GM18870 (cell line): ENCODE measurements around the gene RARS2.

Experiments used
- ATAC-seq: cut with Tn5 transposase; IDR thresholded peaks from one replicate; pipeline ENCODE4 v1.9.1; 2021; ENCODE audit warnings: moderate library complexity; ENCODE audit not compliant: unreplicated experiment

Gene RARS2

GRCh38 chr6:87574237-87574804 is 15.5 kb downstream of the RARS2 start:
- no peak for ATAC-seq

GRCh38 chr6:87573307-87574024 is 16.3 kb downstream of the RARS2 start:
- no peak for ATAC-seq

GRCh38 chr6:87572883-87573282 is 16.9 kb downstream of the RARS2 start:
- ATAC-seq = peak; percentile 70

GRCh38 chr6:87572021-87572420 is 17.8 kb downstream of the RARS2 start:
- ATAC-seq = no peak

- no peak for ATAC-seq
These were observed 28.8 kb downstream of the RARS2 start for GRCh38 chr6:87561017-87561416.

- ATAC-seq = no peak
These were observed 31.3 kb downstream of the RARS2 start for GRCh38 chr6:87558446-87558845.

- ATAC-seq = no peak
These were observed 34.3 kb downstream of the RARS2 start for GRCh38 chr6:87555506-87555905.

GRCh38 chr6:87553159-87553765 is 36.5 kb downstream of the RARS2 start:
- ATAC-seq = no peak

GRCh38 chr6:87551799-87552198 is 38.0 kb downstream of the RARS2 start:
- ATAC-seq = no peak

- no peak for ATAC-seq
These were observed 45.4 kb downstream of the RARS2 start for GRCh38 chr6:87544474-87544735.

GRCh38 chr6:87543696-87544473 is 45.9 kb downstream of the RARS2 start:
- ATAC-seq = no peak

GRCh38 chr6:87541744-87542143 is 48.0 kb downstream of the RARS2 start:
- ATAC-seq = no peak

GRCh38 chr6:87541041-87541440 is 48.7 kb downstream of the RARS2 start:
- no peak for ATAC-seq

- ATAC-seq = no peak
These were observed 49.2 kb downstream of the RARS2 start for GRCh38 chr6:87540539-87540938.

GRCh38 chr6:87539554-87539953 is 50.2 kb downstream of the RARS2 start:
- no peak for ATAC-seq

GRCh38 chr6:87538510-87539260 is 51.1 kb downstream of the RARS2 start:
- no peak for ATAC-seq

- ATAC-seq = no peak
These were observed 55.3 kb downstream of the RARS2 start for GRCh38 chr6:87534377-87535047.

- ATAC-seq = no peak
These were observed 60.6 kb downstream of the RARS2 start for GRCh38 chr6:87529221-87529620.

GRCh38 chr6:87522686-87523085 is 67.1 kb downstream of the RARS2 start:
- no peak for ATAC-seq

GRCh38 chr6:87518453-87518852 is 71.3 kb downstream of the RARS2 start:
- no peak for ATAC-seq

GRCh38 chr6:87514831-87515230 is 75.0 kb downstream of the RARS2 start:
- no peak for ATAC-seq
